ENCODE data around the gene VWA7.

Gene VWA7

DNA sequence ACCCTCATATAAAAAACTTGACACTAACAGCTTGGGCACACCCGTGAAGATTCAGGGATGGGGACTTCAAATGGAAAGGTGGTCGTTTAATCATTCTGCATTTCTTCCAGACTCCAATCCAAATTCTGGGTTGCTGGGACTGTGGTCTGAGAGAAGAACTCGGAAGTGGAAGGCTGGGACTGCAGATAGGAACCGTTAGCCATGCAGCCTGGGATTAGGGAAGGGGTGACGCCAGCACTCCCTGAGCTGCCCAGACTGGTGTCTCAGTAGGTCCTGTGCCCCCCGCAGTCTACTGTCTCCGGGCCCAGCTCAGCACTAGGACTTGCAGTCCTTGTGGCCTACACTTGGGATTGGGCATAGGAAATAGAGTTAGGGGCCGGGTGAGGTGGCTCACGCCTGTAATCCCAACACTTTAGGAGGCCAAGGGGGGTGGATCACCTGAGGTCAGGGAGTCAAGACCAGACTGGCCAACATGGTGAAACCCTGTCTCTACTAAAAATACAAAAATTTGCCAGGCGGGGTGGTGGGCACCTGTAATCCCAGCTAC lies 40.3 kb downstream of the VWA7 start:
- no peaks in the 10 kb centered on the region for H3K36me3 ChIP-seq (ENCODE audit: control insufficient read depth, insufficient read depth, low read length)
- H3K79me2 ChIP-seq, result no peaks in the 10 kb centered on the region
- peak overlapping the region; percentile 99 for H3K4me3 ChIP-seq (ENCODE audit: low read depth, low read length)
- H3K4me2 ChIP-seq (ENCODE audit: low read length), result peak overlapping the region; percentile 95
- TF ChIP-seq CTCF (IDR thresholded peaks at IDR 0.05), result no peak
- peak overlapping the region; percentile 84 for H3K27ac ChIP-seq
- H3K9me3 ChIP-seq (ENCODE audit: control insufficient read depth, low read length), result no peaks in the 10 kb centered on the region
- H3K27me3 ChIP-seq (ENCODE audit: control insufficient read depth, insufficient read depth, low read length), result no peaks in the 10 kb centered on the region
- H2AFZ ChIP-seq, result peak overlapping the region; percentile 92
- H3K4me1 ChIP-seq, result peaks cover 9% of the 10 kb centered on the region
- H3K9ac ChIP-seq, result no peak overlapping the region

GRCh38 chr6:31736021-31736767 lies 40.9 kb downstream of the VWA7 start, which contains the start of gene CLIC1:
TSS of gene CLIC1 (minus strand) at chr6:31736530. CDS start at chr6:31736300, 230 bp downstream.
- Histone ChIP-seq H3K4me2 (ENCODE audit: low read length) (peak within 1 kb of the TSS; percentile 95), H2AFZ (peak within 1 kb of the TSS; percentile 92), H3K79me2 (no peaks in the 10 kb centered on the region), H3K36me3 (ENCODE audit: control insufficient read depth, insufficient read depth, low read length) (no peaks in the 10 kb centered on the region), H3K9ac (peak within 1 kb of the TSS; percentile 74), H3K4me1 (peaks cover 9% of the 10 kb centered on the region), H3K9me3 (ENCODE audit: control insufficient read depth, low read length) (no peaks in the 10 kb centered on the region), H3K27ac (peak within 1 kb of the TSS; percentile 84), H3K4me3 (ENCODE audit: low read depth, low read length) (peak within 1 kb of the TSS; percentile 99), H3K27me3 (ENCODE audit: control insufficient read depth, insufficient read depth, low read length) (no peaks in the 10 kb centered on the region)
- TF ChIP-seq CTCF (IDR thresholded peaks at IDR 0.05), result no peak

DNA sequence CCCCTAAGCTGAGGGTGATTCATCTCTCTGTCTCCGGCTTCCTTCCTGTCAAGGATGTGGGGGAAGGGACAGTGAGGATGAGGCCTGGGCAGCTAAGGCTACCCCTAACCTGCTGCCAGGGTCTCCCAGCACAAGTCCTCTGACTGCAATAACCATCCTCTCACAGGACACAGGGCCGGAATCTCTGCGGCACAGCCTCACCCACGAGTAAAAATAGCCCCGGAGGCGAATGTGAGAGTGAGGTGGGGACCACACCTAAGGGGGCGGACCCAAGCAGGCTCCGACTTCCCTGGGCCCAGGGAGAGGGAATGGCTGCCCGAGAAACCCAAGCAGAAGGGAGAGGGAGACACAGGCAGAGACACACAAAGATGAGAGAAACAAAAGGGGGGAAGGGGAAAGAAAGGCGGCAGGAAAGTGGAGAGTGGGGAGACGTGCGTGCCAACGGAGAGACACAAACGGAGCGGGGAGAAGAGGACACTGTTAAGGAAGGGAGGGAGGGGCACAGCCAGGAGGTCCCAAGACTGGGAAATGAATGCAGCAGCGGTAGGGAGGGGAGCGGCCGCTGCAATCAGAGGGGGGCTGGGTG lies 42.2 kb downstream of the VWA7 start:
- H3K9me3 ChIP-seq (ENCODE audit: control insufficient read depth, low read length), result no peaks in the 10 kb centered on the region
- H3K36me3 ChIP-seq (ENCODE audit: control insufficient read depth, insufficient read depth, low read length), result no peaks in the 10 kb centered on the region
- peak overlapping the region; percentile 95 for H3K4me2 ChIP-seq (ENCODE audit: low read length)
- no peaks in the 10 kb centered on the region for H3K27me3 ChIP-seq (ENCODE audit: control insufficient read depth, insufficient read depth, low read length)
- no peaks in the 10 kb centered on the region for H3K79me2 ChIP-seq
- H3K27ac ChIP-seq, result peak overlapping the region; percentile 84
- TF ChIP-seq CTCF (IDR thresholded peaks at IDR 0.05), result no peak
- peak overlapping the region; percentile 99 for H3K4me3 ChIP-seq (ENCODE audit: low read depth, low read length)
- no peak overlapping the region for H3K9ac ChIP-seq
- peak overlapping the region; percentile 29 for H2AFZ ChIP-seq
- peaks cover 9% of the 10 kb centered on the region for H3K4me1 ChIP-seq

GRCh38 chr6:31734247-31734820 lies 42.8 kb downstream of the VWA7 start:
- H3K27ac ChIP-seq, result peak overlapping the region; percentile 84
- H3K27me3 ChIP-seq (ENCODE audit: control insufficient read depth, insufficient read depth, low read length), result no peaks in the 10 kb centered on the region
- H3K4me2 ChIP-seq (ENCODE audit: low read length), result peak overlapping the region; percentile 95
- H3K36me3 ChIP-seq (ENCODE audit: control insufficient read depth, insufficient read depth, low read length), result no peaks in the 10 kb centered on the region
- peak overlapping the region; percentile 99 for H3K4me3 ChIP-seq (ENCODE audit: low read depth, low read length)
- H3K79me2 ChIP-seq, result no peaks in the 10 kb centered on the region
- no peak for TF ChIP-seq CTCF (IDR thresholded peaks at IDR 0.05)
- no peak overlapping the region for H3K9ac ChIP-seq
- no peak overlapping the region for H2AFZ ChIP-seq
- peaks cover 8% of the 10 kb centered on the region for H3K4me1 ChIP-seq
- H3K9me3 ChIP-seq (ENCODE audit: control insufficient read depth, low read length), result no peaks in the 10 kb centered on the region
